WERI-Rb-1 (cell line): ENCODE measurements around the gene NLGN1.

Experiments
- DNase-seq: peaks from one replicate; pipeline ENCODE4 v3.0.0-alpha.2; 2020
- H3K27ac ChIP-seq: fragments of 250-450 bp; sonication (Bioruptor Pico); 2 replicates; pipeline ENCODE4 v1.5.1; 2020; ENCODE audit warnings: mild to moderate bottlenecking, moderate library complexity
- H3K27me3 ChIP-seq: fragments of 250-450 bp; sonication (Bioruptor Pico); 2 replicates; pipeline ENCODE4 v1.5.1; 2021; ENCODE audit warnings: mild to moderate bottlenecking, low read depth, moderate library complexity; ENCODE audit not compliant: insufficient read depth, severe bottlenecking
- H3K36me3 ChIP-seq: fragments of 250-450 bp; sonication (Bioruptor Pico); 2 replicates; pipeline ENCODE4 v1.5.1; 2020; ENCODE audit warnings: mild to moderate bottlenecking, moderate library complexity
- H3K4me3 ChIP-seq: 2 replicates; pipeline ENCODE4 v1.5.1; 2011; ENCODE audit warnings: low read depth, mild to moderate bottlenecking, control low read depth, low read length
- H3K9me3 ChIP-seq: fragments of 250-450 bp; sonication (Bioruptor Pico); 2 replicates; pipeline ENCODE4 v1.5.1; 2021; ENCODE audit warnings: mild to moderate bottlenecking, moderate library complexity; ENCODE audit not compliant: severe bottlenecking
- CTCF ChIP-seq: IDR thresholded peaks from 2 replicates; pipeline ENCODE4 v1.5.1; 2011; ENCODE audit warnings: low read depth, mild to moderate bottlenecking, control low read depth, inconsistent platforms, low read length

Gene NLGN1

DNA sequence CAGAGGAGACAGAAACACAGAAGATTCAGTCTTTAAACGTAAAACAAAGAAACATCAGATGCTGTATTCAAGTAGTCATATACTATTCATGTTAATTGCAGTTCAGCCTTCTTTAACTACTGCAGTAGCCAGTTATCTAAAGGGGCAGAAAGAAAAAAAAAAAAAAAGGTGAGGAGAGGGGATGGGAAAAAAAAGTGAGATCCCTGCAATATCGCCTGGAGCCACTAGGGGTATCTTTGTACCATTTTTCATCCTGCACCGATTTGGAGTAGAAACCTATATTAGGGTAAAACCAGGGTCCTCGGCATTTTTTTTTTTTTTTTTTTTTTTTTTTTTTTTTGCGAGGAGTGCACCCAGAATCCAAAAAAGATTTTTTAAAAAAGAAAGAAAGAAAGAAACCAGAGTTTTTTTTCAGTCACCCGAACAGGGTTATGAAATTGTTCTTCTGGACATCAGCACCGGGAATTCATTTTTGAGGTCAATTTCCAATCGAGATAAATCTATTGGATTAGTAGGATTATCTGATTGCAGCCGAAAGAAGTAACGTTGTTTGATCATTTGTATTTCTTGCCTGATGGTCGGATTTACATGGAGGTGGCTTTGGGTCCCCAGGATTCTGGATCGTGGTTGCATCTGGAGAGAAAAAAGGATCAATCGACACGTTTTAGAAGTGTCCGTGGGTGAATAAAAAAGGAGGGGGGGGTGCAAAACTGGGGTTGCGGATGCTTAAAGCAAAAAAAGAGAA is 186.7 kb downstream of the NLGN1 start:
- DNase-seq: peak; percentile 23
- TF ChIP-seq CTCF: peak; percentile 55
- H3K27ac ChIP-seq: no peak overlapping the region

DNA sequence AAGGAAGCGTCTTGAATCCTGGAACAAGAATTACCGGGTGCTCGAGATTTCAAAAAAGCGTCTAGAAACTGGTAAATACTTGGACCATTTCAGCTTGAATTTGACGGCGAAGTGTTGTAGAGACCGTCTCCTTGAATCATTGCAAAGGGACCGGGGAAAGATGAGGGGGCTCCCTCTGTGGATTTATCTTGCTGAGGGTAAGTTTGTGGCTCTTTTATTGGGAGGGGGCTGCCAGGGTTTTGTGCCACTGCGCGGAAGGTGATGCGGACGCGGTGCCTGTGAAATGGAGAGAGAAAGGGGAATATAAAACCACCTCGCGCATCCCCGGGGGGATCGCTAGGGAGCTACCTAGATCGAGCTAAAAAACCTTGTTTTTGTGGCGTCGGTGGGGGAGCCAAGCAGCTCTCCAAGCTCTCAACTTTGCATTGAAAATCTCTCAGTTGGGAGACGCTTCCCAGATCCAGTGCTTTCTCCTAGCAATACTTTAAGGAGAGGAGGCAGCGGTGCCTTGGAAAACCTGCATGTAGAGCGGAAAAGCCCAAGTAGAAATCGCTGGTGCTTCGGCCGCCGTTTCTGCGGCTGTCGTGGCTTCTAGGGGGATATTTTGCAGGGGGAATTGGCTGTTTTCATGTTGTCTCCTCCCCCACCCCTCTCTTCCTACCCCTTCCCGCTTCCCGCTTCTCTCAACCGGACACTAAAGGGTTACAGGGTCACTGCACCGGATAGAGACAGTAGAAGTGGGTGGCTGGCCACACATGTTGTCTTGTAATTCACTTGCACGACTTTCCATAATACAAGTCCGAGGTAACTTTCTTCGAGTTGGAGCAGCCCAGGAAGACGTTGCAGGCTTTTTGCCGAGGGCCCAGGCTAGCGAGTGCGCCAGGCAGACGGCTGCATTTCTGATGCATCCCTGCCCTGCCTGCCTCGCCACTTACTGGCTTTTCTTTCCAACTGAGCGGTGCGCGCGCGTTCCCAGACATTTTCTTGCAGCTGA is 187.6 kb downstream of the NLGN1 start:
- no peak for TF ChIP-seq CTCF
- H3K27ac ChIP-seq: no peak overlapping the region
- peak overlapping the region; percentile 49 for H3K4me3 ChIP-seq
- DNase-seq: no peak
- no peaks in the 10 kb centered on the region for H3K27me3 ChIP-seq
- no peaks in the 10 kb centered on the region for H3K9me3 ChIP-seq
- no peaks in the 10 kb centered on the region for H3K36me3 ChIP-seq

More for the DNA sequence above, 186.7 kb downstream of the NLGN1 start:
- Histone ChIP-seq H3K4me3 (peak overlapping the region; percentile 49), H3K36me3 (no peaks in the 10 kb centered on the region), H3K9me3 (no peaks in the 10 kb centered on the region), H3K27me3 (no peaks in the 10 kb centered on the region)

DNA sequence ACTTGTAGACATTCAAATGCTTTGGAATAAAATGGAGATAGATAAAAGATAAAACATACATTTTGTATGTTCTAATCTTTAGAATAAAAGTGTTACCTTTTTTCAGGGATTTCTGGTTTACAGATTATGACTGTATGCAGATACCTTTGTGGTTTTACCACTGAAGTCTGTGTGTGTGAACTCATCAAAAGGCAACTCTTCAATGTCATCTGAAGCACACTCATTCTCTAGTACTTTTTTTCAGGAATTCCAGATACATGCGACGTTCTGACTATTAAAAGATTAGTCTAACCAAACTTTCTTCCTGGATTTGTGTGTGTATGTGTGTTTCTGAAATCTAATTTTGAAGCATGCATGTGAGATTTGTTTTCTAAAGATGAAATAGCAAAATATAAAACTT is 188.6 kb downstream of the NLGN1 start:
- H3K4me3 ChIP-seq: no peak overlapping the region
- DNase-seq: no peak
- no peak overlapping the region for H3K27ac ChIP-seq
- TF ChIP-seq CTCF: no peak
- no peaks in the 10 kb centered on the region for H3K36me3 ChIP-seq
- H3K27me3 ChIP-seq: no peaks in the 10 kb centered on the region
- H3K9me3 ChIP-seq: no peaks in the 10 kb centered on the region

DNA sequence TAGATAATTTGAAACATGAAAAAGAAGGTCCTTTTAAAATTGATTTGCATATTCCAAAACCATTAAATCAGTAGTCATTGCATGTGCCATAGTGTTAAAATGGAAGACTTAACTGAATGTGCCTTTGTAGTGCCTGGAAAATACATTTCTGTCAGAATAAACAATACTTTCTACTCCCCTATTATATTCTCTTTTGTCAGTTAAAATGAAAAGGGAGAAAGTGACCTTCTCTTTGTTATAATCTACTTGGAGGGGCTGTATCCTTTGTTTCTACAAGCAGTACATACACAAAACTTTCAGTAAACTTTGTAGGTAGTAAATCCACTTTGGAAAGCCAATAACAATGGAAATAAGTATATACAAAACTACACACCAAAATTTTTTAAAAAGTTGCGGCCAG is 189.5 kb downstream of the NLGN1 start:
- H3K36me3 ChIP-seq: no peaks in the 10 kb centered on the region
- H3K27me3 ChIP-seq: no peaks in the 10 kb centered on the region
- no peaks in the 10 kb centered on the region for H3K9me3 ChIP-seq
- DNase-seq: no peak
- no peak for TF ChIP-seq CTCF
- no peak overlapping the region for H3K4me3 ChIP-seq
- no peak overlapping the region for H3K27ac ChIP-seq

DNA sequence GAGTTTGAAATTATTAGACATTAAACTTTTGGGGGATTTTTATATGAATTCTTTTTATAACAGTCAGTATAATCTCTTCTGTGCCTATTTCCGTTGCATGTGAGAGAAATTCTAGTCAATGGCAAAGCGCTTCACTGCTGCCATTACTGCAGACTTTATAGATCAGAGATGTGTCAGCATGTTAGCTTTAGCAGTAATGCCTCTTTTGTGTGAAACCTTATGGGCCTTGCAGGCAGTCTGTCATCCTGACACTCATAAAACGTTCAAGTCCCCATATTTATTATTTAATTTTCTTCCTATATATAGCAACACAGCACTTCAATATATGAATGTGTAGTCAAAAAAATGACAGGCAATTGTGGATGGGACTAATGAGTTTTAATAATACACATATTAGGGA is 191.0 kb downstream of the NLGN1 start:
- no peaks in the 10 kb centered on the region for H3K36me3 ChIP-seq
- H3K9me3 ChIP-seq: no peaks in the 10 kb centered on the region
- H3K27ac ChIP-seq: no peak overlapping the region
- DNase-seq: no peak
- H3K4me3 ChIP-seq: no peak overlapping the region
- no peak for TF ChIP-seq CTCF
- H3K27me3 ChIP-seq: no peaks in the 10 kb centered on the region
